Endothelial cell of umbilical vein (primary cell): Measurements from ENCODE around the gene CDX2. TPM values are rescaled to one million over a fixed set of nuclear protein-coding genes. Genes with fewer than 3 reads are reported as not detected.

Experiments
- BruUV-seq: library from RNA; stranded (reverse); fragments of 400-500 nt; replicated peaks from 2 replicates; lab custom pipeline; 2021; lab: Mats Ljungman, UMichigan
- CTCF ChIA-PET: fragments of 300-600, 350-600 bp; sonication (Branson Sonifier 250); formaldehyde crosslinking; loops from one replicate; lab custom pipeline; 2021; ENCODE audit warnings: antibody characterized with exemption, inconsistent platforms; lab: Charles Lee
- POLR2A ChIA-PET: fragments of 300-600, 350-600 bp; sonication (Branson Sonifier 250); formaldehyde crosslinking; loops from one replicate; lab custom pipeline; 2021; ENCODE audit warnings: antibody characterized with exemption, inconsistent platforms; lab: Charles Lee
- DNase-seq: peaks from one replicate; pipeline ENCODE4 v3.0.0-alpha.2; 2011; ENCODE audit warnings: low read depth, low spot score
- FAIRE-seq: peaks from 2 replicates; lab custom pipeline; 2011; peaks lifted over from hg19 to GRCh38; lab: Jason Lieb, UNC
- H2AFZ ChIP-seq: 2 replicates; pipeline ENCODE4 v1.6.0; 2012; ENCODE audit warnings: low read depth, low read length, control low read depth, inconsistent platforms
- H3K27ac ChIP-seq: 2 replicates; pipeline ENCODE4 v1.5.1; 2011; ENCODE audit warnings: low read depth, mild to moderate bottlenecking, control low read depth, low read length, moderate library complexity; ENCODE audit not compliant: insufficient read depth
- H3K27me3 ChIP-seq, 2 experiments: 2 replicates each; pipeline versions ENCODE4 v1.6.0 to v1.6.1; 2011; ENCODE audit warnings: low read length in 2 of 2, mixed read lengths in 1 of 2; ENCODE audit not compliant: control insufficient read depth in 2 of 2, insufficient read depth in 2 of 2
- H3K36me3 ChIP-seq, 2 experiments: 2 replicates in 1 of 2; 3 replicates in 1 of 2; pipeline ENCODE4 v1.5.1; 2011; ENCODE audit warnings: low read length in 2 of 2, mild to moderate bottlenecking in 1 of 2, moderate library complexity in 1 of 2; ENCODE audit not compliant: control insufficient read depth in 2 of 2, insufficient read depth in 2 of 2; ENCODE audit errors: extremely low read depth in 1 of 2
- H3K4me1 ChIP-seq: 3 replicates; pipeline ENCODE4 v1.5.1; 2011; ENCODE audit warnings: mild to moderate bottlenecking, low read length; ENCODE audit not compliant: control insufficient read depth, insufficient read depth; ENCODE audit errors: extremely low read depth
- H3K4me2 ChIP-seq: 2 replicates; pipeline ENCODE4 v1.6.1; 2011; ENCODE audit warnings: low read length, control low read depth, mixed read lengths; ENCODE audit not compliant: insufficient read depth
- H3K4me3 ChIP-seq, 3 experiments: fragments of 200-600 bp in 1 of 3; sonication (generic), shearing (Covaris generic) in 1 of 3; replicated peaks in 1 of 3; 2 replicates each; pipeline ENCODE4 v1.5.1; 2011 to 2016; ENCODE audit warnings: control low read depth in 3 of 3, low read length in 3 of 3, mild to moderate bottlenecking in 2 of 3, inconsistent platforms in 1 of 3, low read depth in 1 of 3, moderate library complexity in 1 of 3; ENCODE audit not compliant: insufficient read depth in 1 of 3
- H3K79me2 ChIP-seq: 2 replicates; pipeline ENCODE4 v1.6.0; 2012; ENCODE audit warnings: low read length, inconsistent platforms; ENCODE audit not compliant: control insufficient read depth, insufficient read depth
- H3K9ac ChIP-seq: replicated peaks from 2 replicates; pipeline ENCODE3; 2011; ENCODE audit warnings: low read length, control low read depth; ENCODE audit not compliant: insufficient read depth; ENCODE audit errors: extremely low read depth
- H3K9me1 ChIP-seq: replicated peaks from 3 replicates; pipeline ENCODE4 v1.6.0; 2011; ENCODE audit warnings: mild to moderate bottlenecking, low read length; ENCODE audit not compliant: control insufficient read depth, insufficient read depth; ENCODE audit errors: extremely low read depth
- H3K9me3 ChIP-seq: replicated peaks from 2 replicates; pipeline ENCODE4 v1.5.1; 2012; ENCODE audit warnings: low read length, inconsistent platforms; ENCODE audit not compliant: control insufficient read depth, insufficient read depth
- H4K20me1 ChIP-seq: replicated peaks from 2 replicates; pipeline ENCODE3; 2011; ENCODE audit warnings: mild to moderate bottlenecking, low read length; ENCODE audit not compliant: control insufficient read depth, insufficient read depth; ENCODE audit errors: extremely low read depth
- CTCF ChIP-seq, 2 donors: IDR thresholded peaks; 1 replicate in 1 of 2; 2 replicates in 1 of 2; pipeline ENCODE4 v1.5.1; 2011; ENCODE audit warnings: low read length in 2 of 2, mild to moderate bottlenecking in 2 of 2, moderate library complexity in 2 of 2, control low read depth in 1 of 2, inconsistent platforms in 1 of 2, low read depth in 1 of 2; ENCODE audit not compliant: insufficient read depth in 1 of 2; ENCODE audit errors: extremely low read depth in 1 of 2
- EZH2 ChIP-seq: IDR thresholded peaks from 2 replicates; pipeline ENCODE4 v1.6.1; 2012; ENCODE audit warnings: borderline replicate concordance, low read depth, mild to moderate bottlenecking, moderate library complexity, low read length, inconsistent platforms; ENCODE audit not compliant: severe bottlenecking
- FOS ChIP-seq: IDR thresholded peaks from 2 replicates; pipeline ENCODE4 v1.6.1; 2011; ENCODE audit warnings: mild to moderate bottlenecking, low read length, moderate library complexity, borderline replicate concordance; ENCODE audit not compliant: insufficient read depth
- GATA2 ChIP-seq: IDR thresholded peaks from 2 replicates; pipeline ENCODE4 v1.7.0; 2011; ENCODE audit warnings: low read depth, mild to moderate bottlenecking, moderate library complexity, mixed read lengths, low read length; ENCODE audit not compliant: insufficient read length, insufficient read depth
- JUN ChIP-seq: IDR thresholded peaks from 2 replicates; pipeline ENCODE4 v1.6.1; 2011; ENCODE audit warnings: borderline replicate concordance, low read depth; ENCODE audit not compliant: insufficient read length, insufficient read depth
- MAX ChIP-seq: IDR thresholded peaks from 2 replicates; pipeline ENCODE4 v1.6.1; 2011; ENCODE audit not compliant: insufficient read depth, insufficient read length
- MYC ChIP-seq: IDR thresholded peaks from one replicate; pipeline ENCODE4 v1.6.1; 2011; ENCODE audit warnings: mild to moderate bottlenecking, low read depth, low read length
- POLR2A ChIP-seq: IDR thresholded peaks from 2 replicates; pipeline ENCODE4 v1.6.1; 2012; ENCODE audit warnings: low read depth, mild to moderate bottlenecking, control low read depth, low read length
- POLR2AphosphoS5 ChIP-seq: IDR thresholded peaks from 2 replicates; pipeline ENCODE4 v1.6.1; 2012; ENCODE audit warnings: low read depth, mild to moderate bottlenecking, control low read depth, low read length, moderate library complexity; ENCODE audit not compliant: insufficient read depth
- dilution Hi-C: fragments of 300-500 bp; cut with MboI; formaldehyde crosslinking; loops from one replicate; pipeline ENCODE4 v1.15.0; 2019; ENCODE audit warnings: low sequenced_read_pairs; ENCODE audit not compliant: extremely low pct_ligation_motif_present
- intact Hi-C: fragments of 100-400 bp; cut with micrococcal nuclease; formaldehyde crosslinking; loops from one replicate; pipeline ENCODE4 v1.10.0; 2022
- polyA plus RNA-seq, 4 experiments: library from polyadenylated mRNA; depleted of rRNA in 3 of 4; stranded (reverse) in 3 of 4; unstranded in 1 of 4; fragments of >200 nt; gene quantifications; 2 replicates each; pipeline versions ENCODE4 v1.2.1 to v1.2.3, GENCODE V29; 2011 to 2012; ENCODE audit warnings: missing spikeins in 1 of 4
- total RNA-seq: library from RNA; stranded (reverse); gene quantifications from 2 replicates; pipeline ENCODE4 v1.2.3, GENCODE V29; 2021

The CDX2 gene
- total and polyA plus RNA-seq, 2 donors (not counting 3 experiments of a cell fraction or from before 2014, with no cell fraction given) = not detected

- Histone ChIP-seq H3K9ac (no peak overlapping the region), H3K4me2 (no peak overlapping the region), H3K4me3 (no peak overlapping the region), H3K79me2 (no peaks in the 10 kb centered on the region), H3K27ac (no peak overlapping the region), H3K27me3 (peaks cover 55 to 88% of the 10 kb centered on the region in 2 experiments), H3K9me1 (no peaks in the 10 kb centered on the region), H2AFZ (no peak overlapping the region), H3K4me1 (peaks cover 18% of the 10 kb centered on the region), H3K9me3 (no peaks in the 10 kb centered on the region), H4K20me1 (no peaks in the 10 kb centered on the region), H3K36me3 (no peaks in the 10 kb centered on the region)
- TF ChIP-seq EZH2 = no peak
- no peak for TF ChIP-seq MYC
- TF ChIP-seq MAX = no peak
- no peak for TF ChIP-seq CTCF (IDR thresholded peaks at IDR 0.05; ENCODE audit: extremely low read depth in 1 of 2, insufficient read depth in 1 of 2, low read depth in 1 of 2, low read length in 2 of 2)
- TF ChIP-seq POLR2A = no peak
- TF ChIP-seq FOS = no peak
- no peak for TF ChIP-seq JUN
- no peak for TF ChIP-seq GATA2
- TF ChIP-seq POLR2AphosphoS5 = no peak
- DNase-seq (no peak), FAIRE-seq (no peak)
- BruUV-seq = no TSS peak
- intact Hi-C loops (loop anchor here (10.0 kb wide), 1 partner anchor 592 kb away; no protein-coding TSS in a partner anchor), dilution Hi-C loops (no loop called here)
- POLR2A ChIA-PET = interaction anchor here (0.7 kb wide), 1 partner anchor 182 kb away, joined by 4 read pairs; no protein-coding TSS in a partner anchor
- CTCF ChIA-PET = interaction anchor here (0.7 to 5.2 kb wide), 3 partner anchors 18 to 128 kb away, joined by 3 to 135 read pairs (median 25); no protein-coding TSS in a partner anchor
Measured at GRCh38 chr13:27956576-27957300, 12.4 kb downstream of the CDX2 start.
